PC-3 (cell line): Measurements from ENCODE around the gene SLC35F3.

Experiments used
- EZH2 ChIP-seq: fragments of 300-600 bp; sonication (generic); IDR thresholded peaks from one replicate; pipeline ENCODE4 v1.6.1; 2017; ENCODE audit warnings: antibody characterized with exemption, mild to moderate bottlenecking, low read length; ENCODE audit not compliant: unreplicated experiment
- EZH2phosphoT487 ChIP-seq: fragments of 300-600 bp; sonication (generic); IDR thresholded peaks from 2 replicates; pipeline ENCODE4 v1.6.1; 2018; ENCODE audit warnings: mild to moderate bottlenecking, antibody characterized with exemption, low read length, borderline replicate concordance
- TF ChIP-seq, protein P1 (sequence below): fragments of 300-600 bp; sonication (generic); conservative IDR thresholded peaks from 2 replicates; pipeline ENCODE4 v1.5.1; 2017; ENCODE audit warnings: antibody characterized with exemption, low read depth, mild to moderate bottlenecking, low read length

DNA sequence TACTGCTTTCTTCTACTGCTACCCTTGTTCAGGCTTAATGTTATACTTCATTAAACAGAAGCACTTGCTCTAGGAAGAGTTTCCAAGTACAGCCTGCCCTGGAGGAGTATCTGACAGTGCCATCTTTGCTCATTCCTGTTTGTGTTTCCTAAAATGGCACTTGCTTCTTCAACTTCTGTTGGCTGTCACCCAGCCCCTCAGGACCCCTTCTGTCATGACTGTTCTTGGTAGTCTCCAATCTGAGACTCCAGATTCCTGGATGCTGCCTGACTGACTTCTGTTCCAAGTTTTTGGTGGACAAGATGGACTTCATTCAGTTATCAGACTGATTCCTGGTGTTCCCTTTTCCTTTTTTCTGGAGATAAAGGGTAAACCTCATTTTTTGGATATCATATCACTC is 104.1 kb downstream of the SLC35F3 start:
- TF ChIP-seq EZH2 (no peak), EZH2phosphoT487 (no peak)
- TF ChIP-seq, protein P1, sequence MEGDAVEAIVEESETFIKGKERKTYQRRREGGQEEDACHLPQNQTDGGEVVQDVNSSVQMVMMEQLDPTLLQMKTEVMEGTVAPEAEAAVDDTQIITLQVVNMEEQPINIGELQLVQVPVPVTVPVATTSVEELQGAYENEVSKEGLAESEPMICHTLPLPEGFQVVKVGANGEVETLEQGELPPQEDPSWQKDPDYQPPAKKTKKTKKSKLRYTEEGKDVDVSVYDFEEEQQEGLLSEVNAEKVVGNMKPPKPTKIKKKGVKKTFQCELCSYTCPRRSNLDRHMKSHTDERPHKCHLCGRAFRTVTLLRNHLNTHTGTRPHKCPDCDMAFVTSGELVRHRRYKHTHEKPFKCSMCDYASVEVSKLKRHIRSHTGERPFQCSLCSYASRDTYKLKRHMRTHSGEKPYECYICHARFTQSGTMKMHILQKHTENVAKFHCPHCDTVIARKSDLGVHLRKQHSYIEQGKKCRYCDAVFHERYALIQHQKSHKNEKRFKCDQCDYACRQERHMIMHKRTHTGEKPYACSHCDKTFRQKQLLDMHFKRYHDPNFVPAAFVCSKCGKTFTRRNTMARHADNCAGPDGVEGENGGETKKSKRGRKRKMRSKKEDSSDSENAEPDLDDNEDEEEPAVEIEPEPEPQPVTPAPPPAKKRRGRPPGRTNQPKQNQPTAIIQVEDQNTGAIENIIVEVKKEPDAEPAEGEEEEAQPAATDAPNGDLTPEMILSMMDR, result no peak
